HEK293 (cell line): ENCODE data around the gene PI4KB.

Experiments used
- CTCF ChIA-PET: fragments of 350-600 bp; formaldehyde crosslinking; extraction: SDS; loops from one replicate; lab custom pipeline; 2021; ENCODE audit warnings: antibody characterized with exemption; lab: Yijun Ruan, JAX
- POLR2A ChIA-PET: fragments of 300-600 bp; formaldehyde crosslinking; extraction: SDS; loops from one replicate; lab custom pipeline; 2020; ENCODE audit warnings: antibody characterized with exemption, inconsistent platforms; lab: Yijun Ruan, JAX
- H3K27ac ChIP-seq: fragments of 200-500 bp; sonication (Bioruptor generic); 2 replicates; pipeline ENCODE4 v1.5.1; 2014; ENCODE audit warnings: low read depth, low read length, control low read depth, inconsistent platforms; ENCODE audit errors: extremely low read depth
- H3K36me3 ChIP-seq, 2 experiments: fragments of 200-500 bp in 1 of 2; sonication (Bioruptor generic) in 1 of 2; 1 replicate in 1 of 2; 2 replicates in 1 of 2; pipeline ENCODE4 v1.5.1; 2014 to 2017; ENCODE audit warnings: inconsistent platforms in 2 of 2, low read length in 2 of 2; ENCODE audit not compliant: control insufficient read depth in 2 of 2, insufficient read depth in 1 of 2
- H3K4me1 ChIP-seq: fragments of 200-500 bp; sonication (Bioruptor generic); 2 replicates; pipeline ENCODE4 v1.5.1; 2014; ENCODE audit warnings: mild to moderate bottlenecking, low read length, inconsistent platforms; ENCODE audit not compliant: control insufficient read depth, insufficient read depth
- H3K4me3 ChIP-seq: 2 replicates; pipeline ENCODE4 v1.5.1; 2011; ENCODE audit warnings: low read depth, mild to moderate bottlenecking, control low read depth, low read length, moderate library complexity
- H3K9me3 ChIP-seq: fragments of 200-500 bp; sonication (Bioruptor generic); 2 replicates; pipeline ENCODE4 v1.5.1; 2014; ENCODE audit warnings: low read depth, low read length, inconsistent platforms; ENCODE audit not compliant: control insufficient read depth, insufficient read depth
- CTCF ChIP-seq: fragments of 450-650 bp; formaldehyde crosslinking; IDR thresholded peaks from 2 replicates; pipeline ENCODE4 v1.5.1; 2016; ENCODE audit warnings: missing biosample characterization, missing genetic modification characterization
- EGR2 ChIP-seq: fragments of 450-650 bp; formaldehyde crosslinking; IDR thresholded peaks from 2 replicates; pipeline ENCODE4 v1.5.1; 2016; ENCODE audit warnings: low read depth, missing biosample characterization, missing genetic modification characterization
- GLI2 ChIP-seq: fragments of 450-650 bp; formaldehyde crosslinking; IDR thresholded peaks from 2 replicates; pipeline ENCODE4; 2017; ENCODE audit warnings: missing biosample characterization, missing genetic modification characterization, low read depth, borderline replicate concordance
- PBX3 ChIP-seq: sonication (generic); formaldehyde crosslinking; IDR thresholded peaks from 2 replicates; pipeline ENCODE4 v1.8.1; 2022; ENCODE audit warnings: mild to moderate bottlenecking, moderate library complexity, missing genetic modification reagents
- ZFHX2 ChIP-seq: fragments of 450-650 bp; formaldehyde crosslinking; conservative IDR thresholded peaks from 2 replicates; pipeline ENCODE4 v1.5.1; 2016; ENCODE audit warnings: missing biosample characterization, missing genetic modification characterization
- ZNF521 ChIP-seq: fragments of 450-650 bp; formaldehyde crosslinking; IDR thresholded peaks from 2 replicates; pipeline ENCODE4 v1.5.1; 2017; ENCODE audit warnings: missing biosample characterization, mild to moderate bottlenecking, missing genetic modification characterization
- ZNF571 ChIP-seq: fragments of 450-650 bp; formaldehyde crosslinking; IDR thresholded peaks from 2 replicates; pipeline ENCODE4 v1.5.0; 2017; ENCODE audit warnings: missing biosample characterization, missing genetic modification characterization
- ZNF658 ChIP-seq: fragments of 450-650 bp; formaldehyde crosslinking; IDR thresholded peaks from 2 replicates; pipeline ENCODE4; 2016; ENCODE audit warnings: missing biosample characterization, missing genetic modification characterization
- ZNF776 ChIP-seq: fragments of 450-650 bp; formaldehyde crosslinking; IDR thresholded peaks from 2 replicates; pipeline ENCODE4 v1.5.0; 2017; ENCODE audit warnings: missing biosample characterization, missing genetic modification characterization, borderline replicate concordance
- TF ChIP-seq, protein P1 (sequence below): fragments of 450-650 bp; formaldehyde crosslinking; conservative IDR thresholded peaks from 2 replicates; pipeline ENCODE4 v1.5.1; 2016; ENCODE audit warnings: low read depth, missing biosample characterization, missing genetic modification characterization
- TF ChIP-seq, protein P2 (sequence below): fragments of 450-650 bp; formaldehyde crosslinking; IDR thresholded peaks from 2 replicates; pipeline ENCODE4 v1.5.1; 2016; ENCODE audit warnings: missing biosample characterization, missing genetic modification characterization
- TF ChIP-seq, protein P3 (sequence below): fragments of 450-650 bp; formaldehyde crosslinking; IDR thresholded peaks from 2 replicates; pipeline ENCODE4 v1.5.1; 2016; ENCODE audit warnings: missing biosample characterization, missing genetic modification characterization
- TF ChIP-seq, protein P4 (sequence below): fragments of 450-650 bp; IDR thresholded peaks from 2 replicates; pipeline ENCODE4 v1.5.1; 2018; ENCODE audit warnings: missing biosample characterization, mild to moderate bottlenecking, missing genetic modification characterization
- TF ChIP-seq, protein P5 (sequence below): fragments of 450-650 bp; formaldehyde crosslinking; IDR thresholded peaks from 2 replicates; pipeline ENCODE4; 2016; ENCODE audit warnings: missing biosample characterization, missing genetic modification characterization
- TF ChIP-seq, protein P6 (sequence below): fragments of 450-650 bp; formaldehyde crosslinking; IDR thresholded peaks from 2 replicates; pipeline ENCODE4 v1.5.1; 2016; ENCODE audit warnings: missing biosample characterization, missing genetic modification characterization

Gene PI4KB

DNA sequence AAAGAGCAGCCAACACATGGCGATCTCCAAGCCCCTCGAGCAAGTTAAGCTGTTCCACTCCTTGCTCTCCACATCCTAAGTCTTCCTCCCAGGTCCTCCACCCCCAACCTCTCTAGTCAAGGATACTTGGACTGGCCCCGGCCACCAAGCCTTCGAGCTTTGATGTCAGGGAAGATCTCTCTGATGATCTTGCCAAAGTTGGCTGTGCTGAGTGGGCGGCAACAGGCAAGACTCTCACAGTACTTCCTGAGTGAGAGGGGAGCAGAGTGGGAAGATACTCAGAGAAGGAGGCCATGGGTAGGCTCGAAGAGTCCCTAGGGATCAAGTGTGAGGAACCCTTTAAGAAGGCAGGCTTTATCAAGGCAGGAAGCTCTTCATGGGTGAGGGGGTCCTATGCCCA is 17.1 kb upstream of the PI4KB start:
- TF ChIP-seq EGR2 (tag by site-specific recombination): 0 out of 2 replicates have a peak, but pooled peaks have one; percentile 29
- TF ChIP-seq ZNF571 (tag by site-specific recombination): no peak
- 0 out of 2 replicates have a peak, but pooled peaks have one; percentile 29 for TF ChIP-seq ZFHX2
- peaks cover 3 to 41% of the 10 kb centered on the region in 2 experiments; a peak in 2 of 3 replicates for H3K36me3 ChIP-seq
- H3K4me3 ChIP-seq: no peak overlapping the region
- CTCF ChIA-PET: interaction anchor here (1.1 to 1.8 kb wide), 2 partner anchors 9 to 43 kb away, joined by 3 to 11 read pairs; no protein-coding TSS in a partner anchor
- no peaks in the 10 kb centered on the region for H3K4me1 ChIP-seq
- POLR2A ChIA-PET: interaction anchor here (0.9 kb wide), 1 partner anchor 27 kb away, joined by 3 read pairs; no protein-coding TSS in a partner anchor
- H3K27ac ChIP-seq: no peak overlapping the region
- H3K9me3 ChIP-seq: no peaks in the 10 kb centered on the region

DNA sequence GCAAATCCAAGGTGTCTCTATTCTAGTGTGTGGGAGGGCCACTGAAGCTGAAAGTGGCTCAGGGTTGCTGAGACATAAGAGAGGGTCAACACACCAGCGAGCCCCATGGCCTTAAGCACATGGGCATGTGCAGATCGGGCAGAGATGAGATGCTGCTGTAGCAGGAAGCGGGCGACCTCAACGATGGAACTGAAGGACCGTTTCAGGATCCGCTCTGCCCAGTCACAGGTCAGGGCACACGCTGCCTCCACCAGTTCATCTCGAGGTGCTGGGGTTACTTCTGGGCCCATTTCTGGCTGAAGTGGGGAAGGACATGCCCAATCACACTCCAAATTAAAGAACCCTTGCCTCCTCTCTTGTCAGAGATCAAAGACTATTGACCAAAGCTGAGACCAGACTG is 16.4 kb upstream of the PI4KB start:
- Histone ChIP-seq H3K9me3 (no peaks in the 10 kb centered on the region), H3K4me1 (no peaks in the 10 kb centered on the region), H3K36me3 (peaks cover 3 to 41% of the 10 kb centered on the region in 2 experiments; a peak in 2 of 3 replicates), H3K27ac (no peak overlapping the region), H3K4me3 (no peak overlapping the region)
- ChIA-PET POLR2A (no interaction called here), CTCF (interaction anchor here (0.5 to 6.2 kb wide), 3 partner anchors 10 to 76 kb away, joined by 3 to 190 read pairs (median 3); no protein-coding TSS in a partner anchor)
- TF ChIP-seq, protein P1, sequence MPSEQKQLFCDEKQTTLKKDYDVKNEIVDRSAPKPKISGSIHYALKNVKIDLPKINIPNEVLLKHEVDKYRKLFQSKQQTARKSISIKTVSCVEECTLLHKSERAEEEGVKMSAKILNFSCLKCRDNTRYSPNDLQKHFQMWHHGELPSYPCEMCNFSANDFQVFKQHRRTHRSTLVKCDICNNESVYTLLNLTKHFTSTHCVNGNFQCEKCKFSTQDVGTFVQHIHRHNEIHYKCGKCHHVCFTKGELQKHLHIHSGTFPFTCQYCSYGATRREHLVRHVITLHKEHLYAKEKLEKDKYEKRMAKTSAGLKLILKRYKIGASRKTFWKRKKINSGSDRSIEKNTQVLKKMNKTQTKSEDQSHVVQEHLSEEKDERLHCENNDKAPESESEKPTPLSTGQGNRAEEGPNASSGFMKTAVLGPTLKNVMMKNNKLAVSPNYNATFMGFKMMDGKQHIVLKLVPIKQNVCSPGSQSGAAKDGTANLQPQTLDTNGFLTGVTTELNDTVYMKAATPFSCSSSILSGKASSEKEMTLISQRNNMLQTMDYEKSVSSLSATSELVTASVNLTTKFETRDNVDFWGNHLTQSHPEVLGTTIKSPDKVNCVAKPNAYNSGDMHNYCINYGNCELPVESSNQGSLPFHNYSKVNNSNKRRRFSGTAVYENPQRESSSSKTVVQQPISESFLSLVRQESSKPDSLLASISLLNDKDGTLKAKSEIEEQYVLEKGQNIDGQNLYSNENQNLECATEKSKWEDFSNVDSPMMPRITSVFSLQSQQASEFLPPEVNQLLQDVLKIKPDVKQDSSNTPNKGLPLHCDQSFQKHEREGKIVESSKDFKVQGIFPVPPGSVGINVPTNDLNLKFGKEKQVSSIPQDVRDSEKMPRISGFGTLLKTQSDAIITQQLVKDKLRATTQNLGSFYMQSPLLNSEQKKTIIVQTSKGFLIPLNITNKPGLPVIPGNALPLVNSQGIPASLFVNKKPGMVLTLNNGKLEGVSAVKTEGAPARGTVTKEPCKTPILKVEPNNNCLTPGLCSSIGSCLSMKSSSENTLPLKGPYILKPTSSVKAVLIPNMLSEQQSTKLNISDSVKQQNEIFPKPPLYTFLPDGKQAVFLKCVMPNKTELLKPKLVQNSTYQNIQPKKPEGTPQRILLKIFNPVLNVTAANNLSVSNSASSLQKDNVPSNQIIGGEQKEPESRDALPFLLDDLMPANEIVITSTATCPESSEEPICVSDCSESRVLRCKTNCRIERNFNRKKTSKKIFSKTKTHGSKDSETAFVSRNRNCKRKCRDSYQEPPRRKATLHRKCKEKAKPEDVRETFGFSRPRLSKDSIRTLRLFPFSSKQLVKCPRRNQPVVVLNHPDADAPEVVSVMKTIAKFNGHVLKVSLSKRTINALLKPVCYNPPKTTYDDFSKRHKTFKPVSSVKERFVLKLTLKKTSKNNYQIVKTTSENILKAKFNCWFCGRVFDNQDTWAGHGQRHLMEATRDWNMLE (tag by site-specific recombination): no peak
- TF ChIP-seq, protein P2, sequence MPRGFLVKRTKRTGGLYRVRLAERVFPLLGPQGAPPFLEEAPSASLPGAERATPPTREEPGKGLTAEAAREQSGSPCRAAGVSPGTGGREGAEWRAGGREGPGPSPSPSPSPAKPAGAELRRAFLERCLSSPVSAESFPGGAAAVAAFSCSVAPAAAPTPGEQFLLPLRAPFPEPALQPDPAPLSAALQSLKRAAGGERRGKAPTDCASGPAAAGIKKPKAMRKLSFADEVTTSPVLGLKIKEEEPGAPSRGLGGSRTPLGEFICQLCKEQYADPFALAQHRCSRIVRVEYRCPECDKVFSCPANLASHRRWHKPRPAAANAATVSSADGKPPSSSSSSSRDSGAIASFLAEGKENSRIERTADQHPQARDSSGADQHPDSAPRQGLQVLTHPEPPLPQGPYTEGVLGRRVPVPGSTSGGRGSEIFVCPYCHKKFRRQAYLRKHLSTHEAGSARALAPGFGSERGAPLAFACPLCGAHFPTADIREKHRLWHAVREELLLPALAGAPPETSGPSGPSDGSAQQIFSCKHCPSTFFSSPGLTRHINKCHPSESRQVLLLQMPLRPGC (tag by site-specific recombination): no peak
- TF ChIP-seq, protein P3, sequence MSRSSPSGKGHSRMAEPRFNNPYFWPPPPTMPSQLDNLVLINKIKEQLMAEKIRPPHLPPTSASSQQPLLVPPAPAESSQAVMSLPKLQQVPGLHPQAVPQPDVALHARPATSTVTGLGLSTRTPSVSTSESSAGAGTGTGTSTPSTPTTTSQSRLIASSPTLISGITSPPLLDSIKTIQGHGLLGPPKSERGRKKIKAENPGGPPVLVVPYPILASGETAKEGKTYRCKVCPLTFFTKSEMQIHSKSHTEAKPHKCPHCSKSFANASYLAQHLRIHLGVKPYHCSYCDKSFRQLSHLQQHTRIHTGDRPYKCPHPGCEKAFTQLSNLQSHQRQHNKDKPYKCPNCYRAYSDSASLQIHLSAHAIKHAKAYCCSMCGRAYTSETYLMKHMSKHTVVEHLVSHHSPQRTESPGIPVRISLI (tag by site-specific recombination): no peak
- TF ChIP-seq PBX3 (no peak), ZNF658 (tag by site-specific recombination) (no peak), GLI2 (tag by site-specific recombination) (no peak), CTCF (tag by site-specific recombination) (no peak), ZNF776 (tag by site-specific recombination) (no peak), ZFHX2 (no peak), ZNF521 (tag by site-specific recombination) (no peak)
- TF ChIP-seq, protein P4, sequence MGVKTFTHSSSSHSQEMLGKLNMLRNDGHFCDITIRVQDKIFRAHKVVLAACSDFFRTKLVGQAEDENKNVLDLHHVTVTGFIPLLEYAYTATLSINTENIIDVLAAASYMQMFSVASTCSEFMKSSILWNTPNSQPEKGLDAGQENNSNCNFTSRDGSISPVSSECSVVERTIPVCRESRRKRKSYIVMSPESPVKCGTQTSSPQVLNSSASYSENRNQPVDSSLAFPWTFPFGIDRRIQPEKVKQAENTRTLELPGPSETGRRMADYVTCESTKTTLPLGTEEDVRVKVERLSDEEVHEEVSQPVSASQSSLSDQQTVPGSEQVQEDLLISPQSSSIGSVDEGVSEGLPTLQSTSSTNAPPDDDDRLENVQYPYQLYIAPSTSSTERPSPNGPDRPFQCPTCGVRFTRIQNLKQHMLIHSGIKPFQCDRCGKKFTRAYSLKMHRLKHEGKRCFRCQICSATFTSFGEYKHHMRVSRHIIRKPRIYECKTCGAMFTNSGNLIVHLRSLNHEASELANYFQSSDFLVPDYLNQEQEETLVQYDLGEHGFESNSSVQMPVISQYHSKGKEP (tag by site-specific recombination): no peak
- TF ChIP-seq, protein P5, sequence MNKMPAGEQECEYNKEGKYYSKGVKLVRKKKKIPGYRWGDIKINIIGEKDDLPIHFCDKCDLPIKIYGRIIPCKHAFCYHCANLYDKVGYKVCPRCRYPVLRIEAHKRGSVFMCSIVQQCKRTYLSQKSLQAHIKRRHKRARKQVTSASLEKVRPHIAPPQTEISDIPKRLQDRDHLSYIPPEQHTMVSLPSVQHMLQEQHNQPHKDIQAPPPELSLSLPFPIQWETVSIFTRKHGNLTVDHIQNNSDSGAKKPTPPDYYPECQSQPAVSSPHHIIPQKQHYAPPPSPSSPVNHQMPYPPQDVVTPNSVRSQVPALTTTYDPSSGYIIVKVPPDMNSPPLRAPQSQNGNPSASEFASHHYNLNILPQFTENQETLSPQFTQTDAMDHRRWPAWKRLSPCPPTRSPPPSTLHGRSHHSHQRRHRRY (tag by site-specific recombination): no peak
- TF ChIP-seq, protein P6, sequence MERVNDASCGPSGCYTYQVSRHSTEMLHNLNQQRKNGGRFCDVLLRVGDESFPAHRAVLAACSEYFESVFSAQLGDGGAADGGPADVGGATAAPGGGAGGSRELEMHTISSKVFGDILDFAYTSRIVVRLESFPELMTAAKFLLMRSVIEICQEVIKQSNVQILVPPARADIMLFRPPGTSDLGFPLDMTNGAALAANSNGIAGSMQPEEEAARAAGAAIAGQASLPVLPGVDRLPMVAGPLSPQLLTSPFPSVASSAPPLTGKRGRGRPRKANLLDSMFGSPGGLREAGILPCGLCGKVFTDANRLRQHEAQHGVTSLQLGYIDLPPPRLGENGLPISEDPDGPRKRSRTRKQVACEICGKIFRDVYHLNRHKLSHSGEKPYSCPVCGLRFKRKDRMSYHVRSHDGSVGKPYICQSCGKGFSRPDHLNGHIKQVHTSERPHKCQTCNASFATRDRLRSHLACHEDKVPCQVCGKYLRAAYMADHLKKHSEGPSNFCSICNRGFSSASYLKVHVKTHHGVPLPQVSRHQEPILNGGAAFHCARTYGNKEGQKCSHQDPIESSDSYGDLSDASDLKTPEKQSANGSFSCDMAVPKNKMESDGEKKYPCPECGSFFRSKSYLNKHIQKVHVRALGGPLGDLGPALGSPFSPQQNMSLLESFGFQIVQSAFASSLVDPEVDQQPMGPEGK (tag by site-specific recombination): no peak
